ENCODE measurements around the gene HDAC4.

HDAC4 gene

GRCh38 chr2:239145601-239146000 lies 255.2 kb downstream of the HDAC4 start:
- TF ChIP-seq CTCF (IDR thresholded peaks at IDR 0.05) (no peak), ZFX (IDR thresholded peaks at IDR 0.05; ENCODE audit: borderline replicate concordance) (no peak)
- no peak overlapping the region for H3K27ac ChIP-seq

- TF ChIP-seq ZFX (IDR thresholded peaks at IDR 0.05; ENCODE audit: borderline replicate concordance): no peak
- H3K27ac ChIP-seq: no peak overlapping the region
These were observed 255.7 kb downstream of the HDAC4 start for GRCh38 chr2:239145106-239145505.

DNA sequence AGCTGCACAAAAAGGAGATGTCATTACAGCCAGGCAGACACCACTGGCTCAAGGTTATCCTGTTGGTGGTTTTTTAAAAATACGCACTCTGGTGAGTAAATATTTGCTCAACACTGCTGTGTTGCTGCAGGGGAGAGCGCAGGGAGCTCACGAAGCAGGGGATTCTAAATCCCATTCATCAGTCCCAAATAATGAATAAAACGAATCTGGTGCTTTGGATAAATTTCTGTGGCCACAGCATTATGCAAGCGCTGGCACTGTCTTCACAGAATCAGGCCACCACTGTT lies 256.2 kb downstream of the HDAC4 start:
- no peak overlapping the region for H3K27ac ChIP-seq
- TF ChIP-seq ZFX (IDR thresholded peaks at IDR 0.05; ENCODE audit: borderline replicate concordance) (no peak), CTCF (IDR thresholded peaks at IDR 0.05) (no peak)

- TF ChIP-seq CTCF (IDR thresholded peaks at IDR 0.05) (peak; percentile 71), ZFX (IDR thresholded peaks at IDR 0.05; ENCODE audit: borderline replicate concordance) (no peak)
These were observed 256.7 kb downstream of the HDAC4 start for GRCh38 chr2:239143858-239144712.

DNA sequence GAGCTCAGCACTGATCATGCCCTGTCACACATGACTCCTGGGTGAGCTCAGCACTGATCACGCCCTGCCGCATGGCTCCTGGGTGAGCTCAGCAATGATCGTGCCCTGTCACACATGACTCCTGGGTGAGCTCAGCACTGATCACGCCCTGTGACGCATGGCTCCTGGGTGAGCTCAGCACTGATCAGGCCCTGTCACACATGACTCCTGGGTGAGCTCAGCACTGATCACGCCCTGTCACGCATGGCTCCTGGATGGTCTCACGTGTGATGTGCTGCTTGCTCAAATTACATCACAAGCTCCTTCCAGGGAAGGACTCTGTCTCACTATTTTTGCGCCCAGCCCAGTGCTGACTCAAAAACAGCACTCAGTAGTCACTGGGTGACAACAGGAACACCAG lies 258.0 kb downstream of the HDAC4 start:
- no peak overlapping the region for H3K27ac ChIP-seq
- TF ChIP-seq CTCF (IDR thresholded peaks at IDR 0.05): no peak
- no peak for TF ChIP-seq ZFX (IDR thresholded peaks at IDR 0.05; ENCODE audit: borderline replicate concordance)

More at GRCh38 chr2:239143858-239144712, 256.7 kb downstream of the HDAC4 start:
- H3K27ac ChIP-seq: no peak overlapping the region

GRCh38 chr2:239142296-239142695 lies 258.5 kb downstream of the HDAC4 start:
- TF ChIP-seq ZFX (IDR thresholded peaks at IDR 0.05; ENCODE audit: borderline replicate concordance): no peak
- no peak overlapping the region for H3K27ac ChIP-seq

DNA sequence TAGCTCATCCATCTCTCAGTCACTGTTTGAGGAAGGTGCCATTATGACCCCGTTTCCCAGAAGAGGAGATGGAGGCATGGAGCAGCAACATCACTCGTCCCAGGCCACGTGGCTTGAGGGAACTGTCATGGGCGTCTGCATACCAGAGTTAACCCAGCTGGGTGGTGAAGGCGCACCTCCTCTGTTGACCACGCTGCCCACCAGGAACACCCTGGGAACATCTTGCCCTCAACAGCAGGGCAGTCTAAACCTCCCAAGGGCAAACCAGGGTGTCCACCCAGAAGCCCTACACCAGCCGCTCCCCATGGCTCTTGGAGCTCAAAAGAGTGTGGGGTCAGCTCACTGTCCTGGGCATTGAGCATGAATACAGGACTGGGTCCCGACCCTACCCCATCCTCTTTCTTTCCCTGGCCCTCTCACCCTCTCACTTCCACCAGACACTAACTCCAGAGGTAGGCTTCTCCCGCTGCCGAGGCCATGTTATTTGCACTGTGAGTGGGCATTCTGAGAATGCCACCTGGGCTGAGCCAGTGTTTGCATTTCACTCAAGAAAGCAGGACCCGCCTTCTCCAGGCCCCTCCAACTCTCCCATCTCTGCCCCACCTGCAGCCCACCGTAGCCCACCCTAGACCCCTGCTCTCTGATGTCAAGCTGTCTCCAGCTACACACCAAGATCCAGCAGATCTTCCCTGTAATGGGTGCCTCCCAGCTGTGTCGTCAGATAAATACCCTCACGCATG lies 259.6 kb downstream of the HDAC4 start:
- TF ChIP-seq CTCF (IDR thresholded peaks at IDR 0.05) (no peak), ZFX (IDR thresholded peaks at IDR 0.05; ENCODE audit: borderline replicate concordance) (no peak)
- H3K27ac ChIP-seq: no peak overlapping the region

GRCh38 chr2:239140346-239141020 lies 260.3 kb downstream of the HDAC4 start:
- H3K27ac ChIP-seq: no peak overlapping the region
- no peak for TF ChIP-seq ZFX (IDR thresholded peaks at IDR 0.05; ENCODE audit: borderline replicate concordance)
- no peak for TF ChIP-seq CTCF (IDR thresholded peaks at IDR 0.05)

Data from 22Rv1 (cell line).